ENCODE results near the gene CDC6.
"Not testable (repeated sequence)": the region's sequence is repeated elsewhere in the genome, so short reads cannot be mapped to it uniquely, and the experiment has no call there.

CDC6 gene

GRCh38 chr17:40290629-40291280 is 3.1 kb downstream of the CDC6 start:
- DNase-seq (ENCODE audit: low read depth), result no peak

- DNase-seq (ENCODE audit: low read depth), result no peak
Observed at GRCh38 chr17:40291281-40291664, 3.6 kb downstream of the CDC6 start.

GRCh38 chr17:40293363-40293762 is 5.7 kb downstream of the CDC6 start:
- DNase-seq (ENCODE audit: low read depth), result no peak

- no peak for DNase-seq (ENCODE audit: low read depth)
Observed at GRCh38 chr17:40295488-40296436, 8.1 kb downstream of the CDC6 start.

DNA sequence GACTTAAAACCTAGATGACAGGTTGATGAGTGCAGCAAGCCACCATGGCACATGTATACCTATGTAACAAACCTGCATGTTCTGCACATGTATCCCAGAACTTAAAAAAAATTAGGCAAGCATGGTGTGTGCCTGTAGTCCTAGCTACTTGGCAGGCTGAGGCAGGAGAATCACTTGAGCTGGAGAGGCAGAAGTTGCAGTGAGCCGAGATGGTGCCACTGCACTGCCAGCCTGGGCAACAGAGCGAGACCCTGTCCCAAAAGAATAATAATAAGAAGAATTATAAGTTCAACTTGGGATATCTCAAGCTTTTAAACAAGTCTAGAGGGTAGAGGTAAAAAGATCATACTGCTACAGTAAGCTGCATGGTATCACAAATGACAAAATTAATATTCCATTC is 9.8 kb downstream of the CDC6 start:
- DNase-seq (ENCODE audit: low read depth), result no peak

GRCh38 chr17:40298726-40299125 is 11.0 kb downstream of the CDC6 start:
- no peak for DNase-seq (ENCODE audit: low read depth)

- not testable (repeated sequence) for DNase-seq (ENCODE audit: low read depth)
Observed at GRCh38 chr17:40299159-40299757, 11.6 kb downstream of the CDC6 start.

- no peak for DNase-seq (ENCODE audit: low read depth)
Observed at GRCh38 chr17:40301315-40301714, 13.6 kb downstream of the CDC6 start.

DNA sequence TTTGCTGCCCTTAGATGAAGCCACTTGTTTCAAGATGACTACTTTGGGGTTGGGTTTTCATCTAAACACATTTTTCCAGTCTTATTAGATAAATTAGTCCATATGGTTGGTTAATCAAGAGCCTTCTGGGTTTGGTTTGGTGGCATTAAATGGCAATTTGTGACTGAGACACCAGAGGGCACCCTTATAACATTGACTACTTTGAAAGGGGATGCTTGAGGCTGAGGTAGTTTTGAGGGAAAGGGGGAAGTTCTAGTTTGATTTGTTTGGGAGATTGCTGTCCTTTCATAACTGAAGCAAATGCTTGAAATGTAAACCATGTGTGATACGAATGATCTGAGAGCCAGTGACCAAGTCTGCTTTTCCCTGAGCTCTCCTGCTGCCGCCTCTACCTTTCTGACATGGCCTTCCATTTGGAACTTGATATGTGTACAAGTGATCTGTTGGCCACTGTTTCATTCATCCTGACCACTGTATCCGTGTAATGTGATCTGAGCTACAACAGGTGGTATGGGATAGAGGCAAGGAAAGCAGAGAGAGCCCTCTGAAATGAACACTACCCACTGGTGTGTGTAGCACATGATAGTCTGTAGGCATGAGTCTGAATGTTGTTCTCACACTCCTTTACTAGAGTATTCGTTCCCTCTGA is 15.5 kb downstream of the CDC6 start:
- no peak for DNase-seq (ENCODE audit: low read depth)

DNA sequence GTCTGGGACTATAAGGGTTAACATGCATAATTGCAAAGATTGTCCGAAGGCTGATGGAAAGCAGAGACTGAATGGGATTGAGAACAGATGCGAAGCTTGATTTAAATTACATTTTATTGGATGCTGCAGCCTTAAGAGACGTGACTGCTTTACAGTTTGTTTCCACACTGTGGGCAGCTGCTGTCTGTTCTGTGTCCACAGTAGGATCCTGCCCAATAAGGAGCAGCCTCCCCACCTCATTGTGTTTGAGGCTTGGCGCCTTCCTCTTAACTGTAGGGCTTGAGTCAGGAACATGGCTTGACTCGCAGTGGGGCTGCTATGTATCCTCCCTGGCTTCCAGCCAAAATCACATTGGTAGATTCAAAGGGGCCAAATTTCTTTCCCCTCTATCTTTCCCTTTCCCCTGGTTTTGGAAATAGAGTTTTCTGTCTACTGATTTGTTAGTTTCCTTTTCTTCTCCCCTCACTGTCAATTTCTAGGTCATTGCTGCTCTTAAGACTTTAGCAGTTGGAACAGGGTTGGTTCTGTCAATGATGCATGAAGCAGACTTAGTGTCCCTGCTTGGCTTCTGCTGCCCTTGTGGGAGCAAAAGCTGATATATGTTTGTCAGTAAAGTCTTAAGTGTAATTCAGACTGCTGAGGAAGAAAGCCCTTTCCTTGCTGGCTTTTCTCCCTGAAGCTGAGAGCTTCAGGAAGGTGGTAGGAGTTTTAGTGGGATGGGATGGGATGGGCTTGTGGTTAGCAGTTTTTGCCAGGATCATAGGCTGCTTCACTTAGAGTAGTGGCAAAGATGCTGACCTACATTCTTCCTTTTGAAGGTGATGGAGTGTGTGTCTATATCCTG is 16.3 kb downstream of the CDC6 start:
- DNase-seq (ENCODE audit: low read depth), result no peak

DNA sequence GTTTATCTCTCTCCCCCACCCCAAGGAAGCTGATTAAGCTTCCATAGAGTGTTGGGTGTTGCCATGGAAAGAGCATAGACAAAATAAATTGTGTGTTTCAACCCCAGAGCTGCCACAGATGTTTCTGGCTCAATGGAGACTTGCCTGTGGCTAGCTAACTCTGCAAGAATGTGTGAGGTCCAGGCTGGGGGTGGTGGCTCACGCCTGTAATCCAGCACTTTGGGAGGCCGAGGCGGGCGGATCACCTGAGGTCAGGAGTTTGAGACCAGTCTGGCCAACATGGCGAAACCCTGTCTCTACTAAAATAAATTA is 16.8 kb downstream of the CDC6 start:
- DNase-seq (ENCODE audit: low read depth), result not testable (repeated sequence)

GRCh38 chr17:40304866-40305265 is 17.2 kb downstream of the CDC6 start:
- DNase-seq (ENCODE audit: low read depth), result not testable (repeated sequence)

- no peak for DNase-seq (ENCODE audit: low read depth)
Observed at GRCh38 chr17:40306395-40306794, 18.7 kb downstream of the CDC6 start.

GRCh38 chr17:40307001-40307730 is 19.5 kb downstream of the CDC6 start:
- no peak for DNase-seq (ENCODE audit: low read depth)

DNA sequence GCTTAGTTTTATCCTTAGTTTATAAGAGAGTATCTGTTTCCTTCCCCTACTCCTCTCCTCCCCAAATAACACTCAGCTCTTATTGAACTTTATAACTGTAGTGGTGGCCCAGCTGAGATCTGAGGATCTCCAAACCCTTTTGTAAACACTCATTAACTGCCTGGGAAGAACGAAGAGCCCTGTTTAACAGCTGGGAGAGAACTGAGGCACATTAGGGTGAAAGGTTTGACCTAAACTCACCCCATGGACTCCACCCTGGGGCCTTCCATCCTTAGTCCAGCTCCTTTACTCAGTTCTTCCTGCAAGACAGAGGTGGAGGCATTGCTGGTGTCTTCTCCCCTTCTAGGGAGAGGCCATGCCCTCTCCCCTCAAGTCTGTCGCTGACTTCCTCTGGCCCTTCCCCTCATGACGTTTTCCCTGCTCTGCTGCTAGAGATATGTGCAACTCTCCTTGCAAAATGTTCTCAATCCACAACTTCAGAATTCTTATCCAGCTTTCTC is 20.1 kb downstream of the CDC6 start:
- no peak for DNase-seq (ENCODE audit: low read depth)

DNA sequence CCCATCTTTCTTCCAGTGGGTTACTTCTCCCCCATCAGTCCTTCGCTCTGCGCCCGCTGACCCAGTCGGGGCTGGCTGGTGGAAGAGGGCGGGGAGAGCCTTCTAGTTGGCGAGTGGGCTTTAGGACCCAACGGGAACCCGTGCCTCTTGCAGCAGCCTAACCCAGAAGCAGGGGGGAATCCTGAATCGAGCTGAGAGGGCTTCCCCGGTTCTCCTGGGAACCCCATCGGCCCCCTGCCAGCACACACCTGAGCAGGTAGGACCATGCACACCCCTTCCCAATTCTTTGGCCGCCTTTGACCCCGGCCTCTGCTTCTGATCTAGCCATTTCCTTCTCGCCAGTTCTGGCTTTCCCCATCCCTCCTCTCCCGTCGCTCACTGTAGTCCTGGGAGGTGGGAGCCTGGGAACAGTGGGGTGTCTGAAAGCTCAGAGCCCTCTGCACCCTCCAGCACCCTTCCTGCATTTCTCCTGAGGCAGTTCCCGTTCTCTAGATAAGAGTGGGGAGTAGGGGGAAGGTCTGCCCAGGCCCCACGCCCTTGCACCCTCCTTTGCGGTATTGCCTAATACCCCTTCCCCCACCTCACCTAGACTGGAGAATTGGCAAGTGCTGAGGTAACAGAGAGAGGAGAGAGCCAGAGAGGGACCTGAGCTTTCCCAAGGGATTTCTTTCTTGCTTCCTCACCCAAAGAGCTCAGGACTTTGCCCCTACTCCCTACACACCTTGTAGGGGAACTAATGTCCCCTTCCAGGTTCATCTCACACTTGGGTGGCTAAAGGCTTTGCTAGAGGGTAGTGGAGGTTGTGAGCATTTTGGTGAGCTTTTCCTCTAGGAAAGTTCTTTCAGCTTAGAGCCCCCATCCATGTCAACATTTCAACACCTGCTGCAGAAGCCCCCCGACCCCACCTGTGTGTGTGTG is 21.6 kb downstream of the CDC6 start, which contains the start of gene RARA:
RARA (plus strand) TSS at position 150 of the 918 bp plus-strand sequence. CDS start 22,039 bp downstream, outside the sequence.
- no peak for DNase-seq (ENCODE audit: low read depth)

GRCh38 chr17:40309949-40310510 is 22.4 kb downstream of the CDC6 start:
- no peak for DNase-seq (ENCODE audit: low read depth)

DNA sequence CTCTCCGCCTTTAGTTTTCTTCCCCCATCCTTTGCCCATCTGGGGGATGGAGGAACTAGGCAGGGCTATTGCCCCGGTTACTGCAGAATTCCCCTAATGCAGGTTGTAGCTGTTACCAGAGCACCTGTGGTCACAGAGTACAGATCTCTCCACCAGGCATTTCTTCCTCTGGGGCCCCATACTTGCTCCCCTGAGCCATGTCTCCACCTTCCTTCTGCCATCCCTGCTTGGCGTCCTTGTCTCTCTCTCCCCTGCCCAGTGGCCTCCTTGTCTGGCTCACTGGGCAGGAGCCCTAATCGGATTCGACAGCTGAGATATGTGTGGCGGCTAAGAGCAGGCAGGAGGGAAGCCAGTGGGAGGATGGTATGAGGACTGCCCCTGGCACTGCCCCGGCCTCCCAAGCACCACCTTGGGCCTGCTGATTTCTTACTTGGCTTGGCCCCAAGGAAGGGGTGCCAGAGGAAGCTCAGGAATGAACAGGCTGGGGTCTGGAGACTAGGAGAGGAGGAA is 23.3 kb downstream of the CDC6 start:
- no peak for DNase-seq (ENCODE audit: low read depth)

DNA sequence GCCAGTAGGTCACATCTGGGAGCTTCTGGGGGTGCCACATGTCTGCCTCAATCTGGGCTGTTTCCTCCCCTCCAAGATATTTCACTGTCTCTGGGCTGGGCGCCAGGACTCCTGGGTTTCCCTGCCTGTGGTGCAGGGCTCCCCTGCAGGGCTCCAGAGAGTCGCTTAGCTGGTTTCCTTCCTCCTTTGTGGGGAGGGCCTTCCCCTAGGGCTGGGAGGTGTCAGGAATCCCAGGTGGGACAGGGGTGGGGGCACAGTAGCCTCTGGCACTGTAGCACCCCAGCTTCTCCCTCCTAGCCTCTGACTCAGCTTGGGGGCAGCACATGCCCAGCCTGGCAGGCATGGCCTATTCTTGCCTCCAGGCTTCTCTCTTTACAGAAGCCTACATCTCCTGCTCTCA is 23.9 kb downstream of the CDC6 start:
- no peak for DNase-seq (ENCODE audit: low read depth)
